NB4 (cell line): ENCODE data around the gene RIMS4.

Experiments used
- CTCF ChIP-seq: IDR thresholded peaks from one replicate; pipeline ENCODE4 v1.5.1; 2012; ENCODE audit warnings: low read depth, low read length
- POLR2A ChIP-seq: IDR thresholded peaks from 2 replicates; pipeline ENCODE4 v1.6.1; 2011; ENCODE audit warnings: mild to moderate bottlenecking; ENCODE audit not compliant: insufficient read length; ENCODE audit errors: extremely low read depth

GRCh38 chr20:44850837-44851236 lies 40.5 kb upstream of the RIMS4 start:
- TF ChIP-seq CTCF (no peak), POLR2A (no peak)
